Effector memory CD4-positive, alpha-beta T cell (primary cell): Measurements from ENCODE around the gene GRK2.

Source experiments
- DNase-seq, 3 donors: peaks; one replicate each; pipeline ENCODE4 v3.0.0-alpha.2; 2020
- H3K27ac ChIP-seq: 2 replicates; pipeline ENCODE4 v1.7.0; 2013; ENCODE audit warnings: mild to moderate bottlenecking, low read length, moderate library complexity; ENCODE audit not compliant: insufficient read depth, poor library complexity, severe bottlenecking
- H3K27me3 ChIP-seq: replicated peaks from 2 replicates; pipeline ENCODE4 v1.7.0; 2013; ENCODE audit warnings: mild to moderate bottlenecking, low read length; ENCODE audit not compliant: insufficient read depth, control insufficient read depth, poor library complexity, severe bottlenecking
- H3K36me3 ChIP-seq: 2 replicates; pipeline ENCODE4 v1.7.0; 2013; ENCODE audit warnings: mild to moderate bottlenecking, low read length, moderate library complexity; ENCODE audit not compliant: control insufficient read depth, insufficient read depth
- H3K4me1 ChIP-seq: 2 replicates; pipeline ENCODE4 v1.7.0; 2013; ENCODE audit warnings: low read length, mild to moderate bottlenecking; ENCODE audit not compliant: control insufficient read depth, insufficient read depth, poor library complexity, severe bottlenecking
- H3K4me3 ChIP-seq: 2 replicates; pipeline ENCODE4 v1.7.0; 2013; ENCODE audit warnings: low read length, low read depth, mild to moderate bottlenecking; ENCODE audit not compliant: insufficient read depth, poor library complexity, severe bottlenecking
- H3K9me3 ChIP-seq: 2 replicates; pipeline ENCODE4 v1.7.0; 2013; ENCODE audit warnings: mild to moderate bottlenecking, low read length, moderate library complexity; ENCODE audit not compliant: control insufficient read depth

Gene GRK2

DNA sequence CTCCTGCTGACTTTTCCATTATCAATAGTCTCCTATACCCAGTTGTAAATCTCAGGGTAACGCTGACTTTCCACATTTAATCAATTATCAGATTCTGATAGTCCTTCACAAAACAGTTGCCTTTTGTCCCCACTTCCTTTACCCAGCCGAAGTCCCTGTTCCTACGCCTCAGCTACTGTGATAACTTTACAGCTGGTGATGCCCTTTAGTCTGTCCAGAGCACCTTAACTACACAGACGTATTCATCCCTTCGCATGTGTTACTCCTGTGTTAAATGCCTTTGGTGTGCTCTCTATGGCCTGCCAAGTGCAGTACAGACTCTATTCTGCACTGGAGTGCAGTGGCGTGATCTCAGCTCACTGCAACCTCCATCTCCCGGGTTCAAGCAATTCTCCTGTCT, 57.3 kb downstream of the GRK2 start:
- H3K27ac ChIP-seq: no peak overlapping the region
- no peaks in the 10 kb centered on the region for H3K9me3 ChIP-seq
- H3K36me3 ChIP-seq: no peaks in the 10 kb centered on the region
- DNase-seq: no peak
- H3K4me1 ChIP-seq: no peaks in the 10 kb centered on the region
- H3K4me3 ChIP-seq: no peak overlapping the region
- H3K27me3 ChIP-seq: no peaks in the 10 kb centered on the region

DNA sequence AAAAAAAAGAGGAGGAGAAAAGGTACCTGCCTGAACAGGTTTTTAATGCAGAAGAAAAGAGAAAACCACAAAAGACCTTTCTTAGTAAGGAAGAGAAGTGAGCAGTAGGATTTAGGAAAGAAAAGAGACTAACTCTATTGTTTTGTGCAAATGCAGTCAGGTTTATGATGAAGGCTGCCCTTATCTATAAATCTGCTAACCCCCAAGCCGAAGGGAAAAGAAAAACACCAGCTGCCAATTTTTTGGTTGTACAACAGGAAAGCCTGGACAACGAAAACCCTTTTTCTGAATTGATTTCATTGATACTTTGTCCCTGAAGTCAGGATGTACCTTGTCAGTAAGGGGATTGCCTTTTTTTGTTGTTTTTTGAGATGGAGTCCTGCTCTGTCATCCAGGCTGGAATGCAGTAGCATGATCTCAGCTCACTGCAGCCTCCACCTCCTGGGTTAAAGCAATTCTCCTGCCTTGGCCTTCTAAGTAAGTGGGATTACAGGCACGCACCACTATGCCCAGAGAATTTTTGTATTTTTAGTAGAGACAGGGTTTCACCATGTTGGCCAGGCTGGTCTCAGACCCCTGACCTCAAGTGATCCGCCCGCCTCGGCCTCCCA, 65.9 kb downstream of the GRK2 start:
- H3K4me3 ChIP-seq: no peak overlapping the region
- no peak overlapping the region for H3K27ac ChIP-seq
- no peaks in the 10 kb centered on the region for H3K36me3 ChIP-seq
- DNase-seq: no peak
- H3K4me1 ChIP-seq: no peaks in the 10 kb centered on the region
- no peaks in the 10 kb centered on the region for H3K9me3 ChIP-seq
- H3K27me3 ChIP-seq: no peaks in the 10 kb centered on the region
